AG09319 (cell line): ENCODE data around the gene COL1A2.

ENCODE experiments used
- DNase-seq: peaks from one replicate; pipeline ENCODE4 v3.0.0-alpha.2; 2010; ENCODE audit warnings: low read depth; ENCODE audit errors: extremely low read depth
- TF ChIP-seq, protein P1 (sequence below): IDR thresholded peaks from 2 replicates; pipeline ENCODE4 v1.5.1; 2011; ENCODE audit warnings: low read depth, mild to moderate bottlenecking, inconsistent platforms, low read length, moderate library complexity

COL1A2 gene

GRCh38 chr7:94394437-94395140 is at the start of gene COL1A2:
Gene COL1A2, plus strand, starts transcription at chr7:94394895. Its CDS starts 137 bp downstream, at chr7:94395032.
- TF ChIP-seq, protein P1, sequence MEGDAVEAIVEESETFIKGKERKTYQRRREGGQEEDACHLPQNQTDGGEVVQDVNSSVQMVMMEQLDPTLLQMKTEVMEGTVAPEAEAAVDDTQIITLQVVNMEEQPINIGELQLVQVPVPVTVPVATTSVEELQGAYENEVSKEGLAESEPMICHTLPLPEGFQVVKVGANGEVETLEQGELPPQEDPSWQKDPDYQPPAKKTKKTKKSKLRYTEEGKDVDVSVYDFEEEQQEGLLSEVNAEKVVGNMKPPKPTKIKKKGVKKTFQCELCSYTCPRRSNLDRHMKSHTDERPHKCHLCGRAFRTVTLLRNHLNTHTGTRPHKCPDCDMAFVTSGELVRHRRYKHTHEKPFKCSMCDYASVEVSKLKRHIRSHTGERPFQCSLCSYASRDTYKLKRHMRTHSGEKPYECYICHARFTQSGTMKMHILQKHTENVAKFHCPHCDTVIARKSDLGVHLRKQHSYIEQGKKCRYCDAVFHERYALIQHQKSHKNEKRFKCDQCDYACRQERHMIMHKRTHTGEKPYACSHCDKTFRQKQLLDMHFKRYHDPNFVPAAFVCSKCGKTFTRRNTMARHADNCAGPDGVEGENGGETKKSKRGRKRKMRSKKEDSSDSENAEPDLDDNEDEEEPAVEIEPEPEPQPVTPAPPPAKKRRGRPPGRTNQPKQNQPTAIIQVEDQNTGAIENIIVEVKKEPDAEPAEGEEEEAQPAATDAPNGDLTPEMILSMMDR = no peak
- DNase-seq = peak; percentile 99

GRCh38 chr7:94345907-94346306 is 48.8 kb upstream of the COL1A2 start:
- DNase-seq = no peak
- TF ChIP-seq, protein P1 = no peak

- peak; percentile 94 for DNase-seq
- TF ChIP-seq, protein P1 = no peak
These were observed 46.6 kb upstream of the COL1A2 start for GRCh38 chr7:94348142-94348541.

DNA sequence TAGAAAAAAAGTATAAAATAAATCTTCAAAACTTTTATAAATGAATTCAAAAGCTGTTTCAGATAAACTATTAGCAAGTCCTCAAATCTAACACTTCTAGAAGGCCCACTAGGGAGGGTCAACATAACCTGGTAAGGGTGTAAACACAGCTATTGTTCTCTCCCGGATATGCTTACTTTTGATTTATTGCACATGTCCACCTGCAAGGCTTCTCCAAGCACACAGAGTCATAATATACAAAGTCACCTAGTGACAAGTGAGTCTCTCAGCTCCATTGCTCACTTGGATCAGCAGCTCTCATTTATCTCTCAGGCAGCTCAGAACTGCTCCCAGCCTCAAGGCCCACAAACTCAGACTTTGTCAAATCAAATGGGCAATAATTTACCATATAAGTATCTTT is 44.0 kb upstream of the COL1A2 start:
- TF ChIP-seq, protein P1 = no peak
- DNase-seq = no peak

DNA sequence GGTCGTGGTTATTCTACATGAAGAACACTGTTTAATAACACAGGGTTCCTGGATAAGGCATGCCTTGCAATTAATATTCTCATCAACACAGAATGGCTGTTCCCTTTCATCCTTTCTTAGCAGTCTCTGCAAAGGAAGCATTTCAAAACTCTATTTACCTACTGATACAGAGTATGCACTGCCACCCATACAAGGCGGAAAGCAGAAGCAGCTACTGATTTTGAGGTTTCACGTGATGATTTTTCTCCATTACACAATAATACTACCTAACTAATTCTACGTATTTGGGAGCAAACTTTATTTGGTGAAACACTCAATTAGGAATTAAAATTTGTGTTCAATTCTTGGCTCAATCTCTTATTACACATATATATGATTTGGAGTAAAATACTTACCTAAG is 43.0 kb upstream of the COL1A2 start:
- TF ChIP-seq, protein P1 = no peak
- no peak for DNase-seq

DNA sequence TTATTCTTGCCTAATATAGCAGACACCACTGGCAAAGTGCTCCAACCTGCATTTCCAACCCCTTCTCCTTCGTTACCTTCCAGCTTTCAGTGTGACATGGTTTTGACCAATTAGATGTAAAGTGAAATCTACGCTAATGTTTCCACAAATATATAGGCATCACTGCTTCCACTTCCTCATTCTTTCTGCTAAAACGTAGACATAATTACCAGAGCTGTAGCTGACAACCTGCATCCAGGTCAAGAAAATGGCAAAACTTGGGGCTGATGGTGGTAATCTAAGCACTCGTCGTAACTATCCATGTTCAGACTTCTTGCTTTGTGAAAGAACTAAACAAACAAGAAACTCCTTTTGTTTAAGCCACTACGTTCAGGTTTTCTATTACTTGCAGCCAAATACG is 41.8 kb upstream of the COL1A2 start:
- no peak for DNase-seq
- TF ChIP-seq, protein P1 = no peak

GRCh38 chr7:94354953-94355352 is 39.7 kb upstream of the COL1A2 start:
- TF ChIP-seq, protein P1 = no peak
- no peak for DNase-seq
